ENCODE data around the gene COL4A6.

Gene COL4A6

DNA sequence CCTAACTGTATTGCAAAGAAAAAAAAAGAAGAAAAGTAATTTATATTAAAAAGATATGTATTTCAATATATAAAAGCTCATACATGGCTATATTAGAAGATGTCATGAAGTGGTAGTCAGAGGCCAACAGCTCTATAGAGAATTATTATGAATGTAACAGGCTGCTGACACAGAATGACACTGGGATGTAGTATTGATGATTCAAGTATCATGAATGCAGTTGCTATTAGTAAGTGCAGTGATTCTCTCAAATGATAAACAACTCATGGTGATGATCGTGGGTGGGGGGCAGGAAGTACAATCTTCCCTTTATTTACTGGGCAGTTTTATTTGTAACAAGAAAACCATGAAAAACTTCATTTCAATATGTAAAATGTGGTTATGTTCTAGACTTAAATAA is 124.6 kb downstream of the COL4A6 start:
- no peak for TF ChIP-seq YY1 (IDR thresholded peaks at IDR 0.05; ENCODE audit: low read depth)
- no peak for TF ChIP-seq TAF1 (IDR thresholded peaks at IDR 0.05; ENCODE audit: low read depth)
- no peak for TF ChIP-seq TEAD4 (IDR thresholded peaks at IDR 0.05)
- no peak for TF ChIP-seq NFIC (IDR thresholded peaks at IDR 0.05)
- TF ChIP-seq CEBPB (IDR thresholded peaks at IDR 0.05), result no peak
- TF ChIP-seq, protein P1, sequence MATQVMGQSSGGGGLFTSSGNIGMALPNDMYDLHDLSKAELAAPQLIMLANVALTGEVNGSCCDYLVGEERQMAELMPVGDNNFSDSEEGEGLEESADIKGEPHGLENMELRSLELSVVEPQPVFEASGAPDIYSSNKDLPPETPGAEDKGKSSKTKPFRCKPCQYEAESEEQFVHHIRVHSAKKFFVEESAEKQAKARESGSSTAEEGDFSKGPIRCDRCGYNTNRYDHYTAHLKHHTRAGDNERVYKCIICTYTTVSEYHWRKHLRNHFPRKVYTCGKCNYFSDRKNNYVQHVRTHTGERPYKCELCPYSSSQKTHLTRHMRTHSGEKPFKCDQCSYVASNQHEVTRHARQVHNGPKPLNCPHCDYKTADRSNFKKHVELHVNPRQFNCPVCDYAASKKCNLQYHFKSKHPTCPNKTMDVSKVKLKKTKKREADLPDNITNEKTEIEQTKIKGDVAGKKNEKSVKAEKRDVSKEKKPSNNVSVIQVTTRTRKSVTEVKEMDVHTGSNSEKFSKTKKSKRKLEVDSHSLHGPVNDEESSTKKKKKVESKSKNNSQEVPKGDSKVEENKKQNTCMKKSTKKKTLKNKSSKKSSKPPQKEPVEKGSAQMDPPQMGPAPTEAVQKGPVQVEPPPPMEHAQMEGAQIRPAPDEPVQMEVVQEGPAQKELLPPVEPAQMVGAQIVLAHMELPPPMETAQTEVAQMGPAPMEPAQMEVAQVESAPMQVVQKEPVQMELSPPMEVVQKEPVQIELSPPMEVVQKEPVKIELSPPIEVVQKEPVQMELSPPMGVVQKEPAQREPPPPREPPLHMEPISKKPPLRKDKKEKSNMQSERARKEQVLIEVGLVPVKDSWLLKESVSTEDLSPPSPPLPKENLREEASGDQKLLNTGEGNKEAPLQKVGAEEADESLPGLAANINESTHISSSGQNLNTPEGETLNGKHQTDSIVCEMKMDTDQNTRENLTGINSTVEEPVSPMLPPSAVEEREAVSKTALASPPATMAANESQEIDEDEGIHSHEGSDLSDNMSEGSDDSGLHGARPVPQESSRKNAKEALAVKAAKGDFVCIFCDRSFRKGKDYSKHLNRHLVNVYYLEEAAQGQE (IDR thresholded peaks at IDR 0.05; ENCODE audit: low read depth), result no peak
- TF ChIP-seq ZBTB7A (IDR thresholded peaks at IDR 0.05; ENCODE audit: low read depth), result no peak

DNA sequence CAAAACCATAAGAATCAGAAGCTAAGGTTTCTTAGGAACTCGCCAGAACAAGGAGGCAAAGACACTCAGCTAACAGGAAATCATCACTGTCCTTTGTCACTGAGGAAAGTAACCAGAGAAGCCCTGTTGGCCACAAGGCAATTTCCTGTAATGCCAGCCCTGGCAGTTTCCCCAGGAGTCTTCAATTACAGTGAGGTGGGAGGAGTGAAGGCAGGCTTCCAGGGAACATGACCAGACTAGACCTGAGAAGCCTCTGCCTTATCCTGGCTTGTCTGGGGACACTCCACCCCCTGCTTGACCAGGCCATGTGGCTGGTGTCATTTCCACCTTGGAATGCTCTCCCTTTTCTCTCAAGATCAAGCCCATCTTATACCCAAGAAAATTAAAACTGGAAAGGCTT is 125.3 kb downstream of the COL4A6 start:
- TF ChIP-seq, protein P2, sequence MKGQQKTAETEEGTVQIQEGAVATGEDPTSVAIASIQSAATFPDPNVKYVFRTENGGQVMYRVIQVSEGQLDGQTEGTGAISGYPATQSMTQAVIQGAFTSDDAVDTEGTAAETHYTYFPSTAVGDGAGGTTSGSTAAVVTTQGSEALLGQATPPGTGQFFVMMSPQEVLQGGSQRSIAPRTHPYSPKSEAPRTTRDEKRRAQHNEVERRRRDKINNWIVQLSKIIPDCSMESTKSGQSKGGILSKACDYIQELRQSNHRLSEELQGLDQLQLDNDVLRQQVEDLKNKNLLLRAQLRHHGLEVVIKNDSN (IDR thresholded peaks at IDR 0.05), result no peak

DNA sequence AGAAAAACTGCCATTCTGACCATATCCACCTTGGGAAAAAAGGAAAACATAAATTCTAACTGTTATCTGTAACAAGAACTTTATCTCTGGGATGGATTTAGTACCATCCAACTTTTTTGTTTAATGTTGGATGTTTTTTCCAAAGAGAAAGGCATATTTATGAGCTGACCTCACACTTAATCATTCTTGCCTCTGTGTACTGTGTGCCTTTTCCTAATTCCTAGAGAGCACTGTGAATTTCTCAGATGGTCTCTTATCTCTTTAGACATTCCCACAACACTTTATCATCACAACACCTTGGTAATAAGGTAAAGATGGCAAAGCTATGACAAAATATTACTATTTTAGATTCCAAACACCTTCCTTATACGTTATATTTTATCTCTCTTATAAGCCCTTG is 126.2 kb downstream of the COL4A6 start:
- TF ChIP-seq, protein P2 (IDR thresholded peaks at IDR 0.05), result no peak
- TF ChIP-seq FOXM1 (IDR thresholded peaks at IDR 0.05; ENCODE audit: borderline replicate concordance, low read depth), result no peak
- TF ChIP-seq EGR1 (IDR thresholded peaks at IDR 0.05), result no peak
- TF ChIP-seq TCF12 (IDR thresholded peaks at IDR 0.05; ENCODE audit: low read depth), result no peak
- TF ChIP-seq, protein P3, sequence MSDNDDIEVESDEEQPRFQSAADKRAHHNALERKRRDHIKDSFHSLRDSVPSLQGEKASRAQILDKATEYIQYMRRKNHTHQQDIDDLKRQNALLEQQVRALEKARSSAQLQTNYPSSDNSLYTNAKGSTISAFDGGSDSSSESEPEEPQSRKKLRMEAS (IDR thresholded peaks at IDR 0.05), result no peak
- TF ChIP-seq RAD21 (IDR thresholded peaks at IDR 0.05; ENCODE audit: low read depth), result no peak
- TF ChIP-seq CREB1 (IDR thresholded peaks at IDR 0.05; ENCODE audit: low read depth), result no peak
- no peak for TF ChIP-seq ZBTB7A (IDR thresholded peaks at IDR 0.05; ENCODE audit: low read depth)
- no peak for TF ChIP-seq NFIC (IDR thresholded peaks at IDR 0.05)

DNA sequence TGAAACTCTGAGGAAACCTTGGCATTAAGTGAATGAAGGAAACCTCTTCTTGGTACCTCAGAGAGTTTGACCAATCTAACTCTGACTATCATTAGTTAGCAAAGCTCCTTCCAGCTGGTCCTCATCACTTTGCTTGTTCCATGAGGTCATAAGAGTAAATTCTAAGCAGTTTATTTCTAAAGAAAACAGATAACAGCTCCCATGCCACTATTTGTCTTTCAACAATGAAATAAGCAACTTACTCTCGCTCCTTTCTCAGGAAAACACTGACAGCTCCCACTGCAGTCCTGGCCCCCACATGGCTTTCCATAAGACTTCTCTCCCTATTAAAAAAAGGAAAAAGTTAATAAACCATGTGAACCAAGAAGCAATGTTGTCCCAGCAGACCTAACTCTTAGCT is 127.7 kb downstream of the COL4A6 start:
- TF ChIP-seq FOXM1 (IDR thresholded peaks at IDR 0.05; ENCODE audit: borderline replicate concordance, low read depth) (no peak), ZBTB7A (IDR thresholded peaks at IDR 0.05; ENCODE audit: low read depth) (no peak), YY1 (IDR thresholded peaks at IDR 0.05; ENCODE audit: low read depth) (no peak), CEBPB (IDR thresholded peaks at IDR 0.05) (no peak), TCF12 (IDR thresholded peaks at IDR 0.05; ENCODE audit: low read depth) (no peak), CREB1 (IDR thresholded peaks at IDR 0.05; ENCODE audit: low read depth) (no peak), TAF1 (IDR thresholded peaks at IDR 0.05; ENCODE audit: low read depth) (no peak), EGR1 (IDR thresholded peaks at IDR 0.05) (no peak)
- TF ChIP-seq, protein P3 (IDR thresholded peaks at IDR 0.05), result no peak

DNA sequence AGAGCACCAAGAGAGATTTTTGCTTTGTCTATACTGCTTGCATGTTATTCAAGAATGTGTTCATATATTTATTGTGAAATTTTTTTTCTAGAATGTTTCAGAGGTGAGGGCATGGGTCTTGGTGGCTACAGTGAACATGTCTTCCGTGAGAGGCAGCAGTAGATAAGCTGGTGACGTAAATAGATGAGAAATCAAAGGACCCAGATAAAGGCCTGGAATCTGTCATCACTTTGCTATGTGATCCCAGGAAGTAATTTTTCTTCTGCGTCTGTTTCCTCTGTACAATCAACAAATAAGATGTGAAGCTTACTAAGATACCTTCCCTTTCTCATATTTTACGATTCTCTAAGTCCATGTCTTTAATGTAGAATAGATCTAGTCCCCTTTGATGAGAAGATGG is 129.1 kb downstream of the COL4A6 start:
- TF ChIP-seq CEBPB (IDR thresholded peaks at IDR 0.05), result no peak
- TF ChIP-seq TAF1 (IDR thresholded peaks at IDR 0.05; ENCODE audit: low read depth), result no peak
- TF ChIP-seq NFIC (IDR thresholded peaks at IDR 0.05), result no peak
- no peak for TF ChIP-seq EGR1 (IDR thresholded peaks at IDR 0.05)
- TF ChIP-seq EP300 (IDR thresholded peaks at IDR 0.05; ENCODE audit: borderline replicate concordance), result no peak
- TF ChIP-seq RAD21 (IDR thresholded peaks at IDR 0.05; ENCODE audit: low read depth), result no peak
- no peak for TF ChIP-seq CREB1 (IDR thresholded peaks at IDR 0.05; ENCODE audit: low read depth)
- TF ChIP-seq, protein P2 (IDR thresholded peaks at IDR 0.05), result no peak

DNA sequence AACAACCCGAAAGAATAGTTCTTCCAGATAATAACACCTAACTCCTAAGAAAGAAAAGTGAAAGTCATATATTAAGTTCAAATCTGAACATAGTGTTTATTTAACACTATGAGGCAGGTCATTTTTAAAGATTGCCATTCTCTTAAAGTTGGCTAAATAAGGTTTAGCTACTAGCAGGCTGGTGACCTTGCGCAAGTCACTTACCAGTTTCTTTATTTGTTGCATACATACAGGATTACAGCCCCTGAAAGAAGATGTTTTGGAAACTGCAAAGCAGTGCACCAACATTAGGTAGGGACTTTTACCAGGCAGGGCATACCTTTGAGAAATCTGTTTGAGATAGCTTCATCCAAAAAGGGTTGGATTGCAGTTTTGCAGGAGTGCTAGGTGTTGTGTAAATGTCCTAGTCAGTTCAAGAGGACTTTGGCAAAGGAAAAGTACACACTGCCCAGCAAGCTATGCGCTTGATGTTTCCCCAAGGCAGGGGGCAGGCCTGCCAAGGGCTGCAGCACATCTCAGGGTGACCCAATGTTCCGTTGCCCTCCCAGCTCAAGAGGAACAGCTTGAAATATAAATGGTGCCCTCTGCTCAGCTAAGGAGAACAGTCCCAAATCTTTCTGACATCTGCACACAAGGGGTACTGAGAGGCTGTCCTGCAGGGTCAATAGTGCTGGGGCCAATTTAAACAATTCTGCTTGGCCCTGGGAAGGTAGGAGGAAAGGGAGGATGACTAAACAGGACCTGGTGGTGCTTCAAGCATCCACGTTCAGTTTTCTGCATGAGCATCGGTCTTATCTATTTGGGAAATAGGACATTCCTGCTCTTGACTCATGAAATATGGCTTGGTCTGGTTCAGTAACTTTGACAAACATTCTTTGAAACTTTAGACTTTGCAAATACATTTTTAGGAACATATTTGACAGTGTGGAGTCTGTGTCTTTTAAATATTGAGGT is 130.8 kb downstream of the COL4A6 start:
- TF ChIP-seq, protein P3 (IDR thresholded peaks at IDR 0.05), result no peak
- no peak for TF ChIP-seq CREB1 (IDR thresholded peaks at IDR 0.05; ENCODE audit: low read depth)
- no peak for TF ChIP-seq EP300 (IDR thresholded peaks at IDR 0.05; ENCODE audit: borderline replicate concordance)
- TF ChIP-seq TEAD4 (IDR thresholded peaks at IDR 0.05), result no peak
- TF ChIP-seq NFIC (IDR thresholded peaks at IDR 0.05), result no peak
- no peak for TF ChIP-seq FOXM1 (IDR thresholded peaks at IDR 0.05; ENCODE audit: borderline replicate concordance, low read depth)
- no peak for TF ChIP-seq RAD21 (IDR thresholded peaks at IDR 0.05; ENCODE audit: low read depth)
- no peak for TF ChIP-seq EGR1 (IDR thresholded peaks at IDR 0.05)
- TF ChIP-seq TCF12 (IDR thresholded peaks at IDR 0.05; ENCODE audit: low read depth), result no peak
- TF ChIP-seq, protein P1 (IDR thresholded peaks at IDR 0.05; ENCODE audit: low read depth), result no peak
- no peak for TF ChIP-seq YY1 (IDR thresholded peaks at IDR 0.05; ENCODE audit: low read depth)
- no peak for TF ChIP-seq ZBTB7A (IDR thresholded peaks at IDR 0.05; ENCODE audit: low read depth)

All from Ishikawa (cell line).